ENCODE results near the gene BAHCC1.

GRCh38 chr17:81386646-81387099 lies 8.6 kb upstream of the BAHCC1 start:
- TF ChIP-seq POLR2A (IDR thresholded peaks at IDR 0.05; ENCODE audit: low read length) (no peak), GATA1 (IDR thresholded peaks at IDR 0.05; ENCODE audit: low read depth, low read length) (no peak)
